Natural killer cell (primary cell): ENCODE results near the gene MYLK. TPM values are rescaled to one million over a fixed set of nuclear protein-coding genes. Genes with fewer than 3 reads are reported as not detected.

ENCODE experiments used
- ATAC-seq, 3 donors: fragments of 150-1000 bp in 2 of 3; fragments of 200-7000 bp in 1 of 3; cut with Tn5 transposase; 1 replicate in 1 of 3; 2 replicates in 2 of 3; pipeline ENCODE4 v1.10.0; 2021; ENCODE audit warnings: mild to moderate bottlenecking in 2 of 3, moderate library complexity in 2 of 3
- DNase-seq, 2 donors: peaks; one replicate each; pipeline versions ENCODE4 v3.0.0 to v3.0.0-alpha.2; 2013 to 2021; ENCODE audit warnings: mixed read lengths in 1 of 2
- H3K27ac ChIP-seq: one replicate; pipeline ENCODE4 v1.5.1; 2013; ENCODE audit warnings: mild to moderate bottlenecking, low read length
- H3K27me3 ChIP-seq: one replicate; pipeline ENCODE4 v1.6.1; 2013; ENCODE audit warnings: low read length; ENCODE audit not compliant: control insufficient read depth, insufficient read depth
- H3K36me3 ChIP-seq: one replicate; pipeline ENCODE4 v1.6.1; 2013; ENCODE audit warnings: low read length; ENCODE audit not compliant: control insufficient read depth, insufficient read depth
- H3K4me1 ChIP-seq: one replicate; pipeline ENCODE4 v1.6.1; 2013; ENCODE audit warnings: low read length; ENCODE audit not compliant: control insufficient read depth, insufficient read depth
- H3K4me3 ChIP-seq: one replicate; pipeline ENCODE4 v1.5.1; 2013; ENCODE audit warnings: low read length
- H3K9me3 ChIP-seq: one replicate; pipeline ENCODE4 v1.6.1; 2013; ENCODE audit warnings: low read length; ENCODE audit not compliant: control insufficient read depth, insufficient read depth
- H3K27ac Mint-ChIP-seq, 2 donors: one replicate each; pipeline ENCODE4 v1.8.0; 2022; ENCODE audit warnings: mild to moderate bottlenecking in 2 of 2, mixed read lengths in 2 of 2, moderate library complexity in 1 of 2
- H3K27me3 Mint-ChIP-seq, 2 donors: one replicate each; pipeline ENCODE4 v1.8.0; 2022; ENCODE audit warnings: low read depth in 2 of 2, mixed read lengths in 2 of 2
- H3K36me3 Mint-ChIP-seq: one replicate; pipeline ENCODE4 v1.8.0; 2022; ENCODE audit warnings: mixed read lengths
- H3K4me1 Mint-ChIP-seq, 2 donors: one replicate each; pipeline ENCODE4 v1.8.0; 2022; ENCODE audit warnings: mixed read lengths in 2 of 2
- H3K4me3 Mint-ChIP-seq: one replicate; pipeline ENCODE4 v1.8.0; 2022; ENCODE audit warnings: mild to moderate bottlenecking, moderate library complexity, mixed read lengths
- H3K9me3 Mint-ChIP-seq, 2 donors: one replicate each; pipeline ENCODE4 v1.8.0; 2022; ENCODE audit warnings: mixed read lengths in 2 of 2
- whole genome bisulfite sequencing: methylation state at CpG from one replicate; pipeline ENCODE4 v1.1.7; 2013; ENCODE audit warnings: missing lambda C conversion rate; ENCODE audit not compliant: insufficient coverage; 5-methylcytosine and 5-hydroxymethylcytosine counted together
- intact Hi-C: fragments of 100-400 bp; cut with micrococcal nuclease; formaldehyde crosslinking; loops from one replicate; pipeline ENCODE4 v1.14.2; 2022
- total RNA-seq, 4 donors: library from RNA; stranded (reverse); fragments of 120-200 nt in 1 of 4; gene quantifications; one replicate each; pipeline versions ENCODE4 v1.2.3 to v1.2.4, GENCODE V29; 2013 to 2022
- TF ChIP-seq, protein P1 (sequence below): fragments of 200-600 bp; IDR thresholded peaks from one replicate; pipeline ENCODE4 v1.8.0; 2022; ENCODE audit warnings: antibody characterized with exemption

Gene MYLK
- total RNA-seq, 3 donors from 2014 or later (not counting 1 experiment from before 2014, with no cell fraction given): 0.39 to 5.4 (median 3.4) TPM

GRCh38 chr3:123831420-123831819 lies 52.7 kb downstream of the MYLK start:
- Mint-ChIP-seq H3K9me3 (peaks cover 4 to 17% of the 10 kb centered on the region in 2 donors), H3K4me1 (no peaks in the 10 kb centered on the region), H3K36me3 (peaks cover 20% of the 10 kb centered on the region), H3K27me3 (peaks cover 0 to 4% of the 10 kb centered on the region in 2 donors), H3K4me3 (no peak overlapping the region), H3K27ac (no peak overlapping the region)
- peaks cover 2% of the 10 kb centered on the region for H3K9me3 ChIP-seq
- H3K4me3 ChIP-seq: no peak overlapping the region
- no peaks in the 10 kb centered on the region for H3K27me3 ChIP-seq
- ATAC-seq (no peak), DNase-seq (no peak)
- TF ChIP-seq, protein P1, sequence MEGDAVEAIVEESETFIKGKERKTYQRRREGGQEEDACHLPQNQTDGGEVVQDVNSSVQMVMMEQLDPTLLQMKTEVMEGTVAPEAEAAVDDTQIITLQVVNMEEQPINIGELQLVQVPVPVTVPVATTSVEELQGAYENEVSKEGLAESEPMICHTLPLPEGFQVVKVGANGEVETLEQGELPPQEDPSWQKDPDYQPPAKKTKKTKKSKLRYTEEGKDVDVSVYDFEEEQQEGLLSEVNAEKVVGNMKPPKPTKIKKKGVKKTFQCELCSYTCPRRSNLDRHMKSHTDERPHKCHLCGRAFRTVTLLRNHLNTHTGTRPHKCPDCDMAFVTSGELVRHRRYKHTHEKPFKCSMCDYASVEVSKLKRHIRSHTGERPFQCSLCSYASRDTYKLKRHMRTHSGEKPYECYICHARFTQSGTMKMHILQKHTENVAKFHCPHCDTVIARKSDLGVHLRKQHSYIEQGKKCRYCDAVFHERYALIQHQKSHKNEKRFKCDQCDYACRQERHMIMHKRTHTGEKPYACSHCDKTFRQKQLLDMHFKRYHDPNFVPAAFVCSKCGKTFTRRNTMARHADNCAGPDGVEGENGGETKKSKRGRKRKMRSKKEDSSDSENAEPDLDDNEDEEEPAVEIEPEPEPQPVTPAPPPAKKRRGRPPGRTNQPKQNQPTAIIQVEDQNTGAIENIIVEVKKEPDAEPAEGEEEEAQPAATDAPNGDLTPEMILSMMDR: no peak
- no peaks in the 10 kb centered on the region for H3K4me1 ChIP-seq
- 73% methylated on average over 7 of the region's 7 CpGs for WGBS
- intact Hi-C loops: no loop called here
- no peaks in the 10 kb centered on the region for H3K36me3 ChIP-seq
- no peak overlapping the region for H3K27ac ChIP-seq

- Histone ChIP-seq H3K36me3 (no peaks in the 10 kb centered on the region), H3K27ac (no peak overlapping the region), H3K4me1 (no peaks in the 10 kb centered on the region), H3K9me3 (peaks cover 13% of the 10 kb centered on the region), H3K4me3 (no peak overlapping the region), H3K27me3 (no peaks in the 10 kb centered on the region)
- DNase-seq: no peak
- Mint-ChIP-seq H3K27me3 (no peaks in the 10 kb centered on the region), H3K9me3 (peaks cover 2% of the 10 kb centered on the region in 2 donors), H3K4me3 (no peak overlapping the region), H3K27ac (no peak overlapping the region), H3K36me3 (peaks cover 5% of the 10 kb centered on the region), H3K4me1 (no peaks in the 10 kb centered on the region)
- intact Hi-C loops: no loop called here
- ATAC-seq: no peak
- TF ChIP-seq, protein P1: no peak
- WGBS: no CpG with 5 or more reads among the region's 1 CpG
Observed at GRCh38 chr3:123821920-123822319, 62.2 kb downstream of the MYLK start.

- H3K36me3 ChIP-seq: no peaks in the 10 kb centered on the region
- TF ChIP-seq, protein P1: no peak
- H3K9me3 ChIP-seq: no peaks in the 10 kb centered on the region
- 83% methylated on average over 1 of the region's 1 CpG for WGBS
- H3K27me3 ChIP-seq: no peaks in the 10 kb centered on the region
- H3K27ac Mint-ChIP-seq: no peak overlapping the region
- H3K27me3 Mint-ChIP-seq: no peaks in the 10 kb centered on the region
- H3K9me3 Mint-ChIP-seq: no peaks in the 10 kb centered on the region
- intact Hi-C loops: no loop called here
- H3K4me1 ChIP-seq: no peaks in the 10 kb centered on the region
- ATAC-seq (no peak), DNase-seq (no peak)
- H3K4me3 Mint-ChIP-seq: no peak overlapping the region
- H3K4me3 ChIP-seq: no peak overlapping the region
- no peaks in the 10 kb centered on the region for H3K36me3 Mint-ChIP-seq
- no peak overlapping the region for H3K27ac ChIP-seq
- H3K4me1 Mint-ChIP-seq: no peaks in the 10 kb centered on the region
Observed at GRCh38 chr3:123819949-123820348, 64.2 kb downstream of the MYLK start.

GRCh38 chr3:123818921-123819429 lies 65.2 kb downstream of the MYLK start:
- intact Hi-C loops: no loop called here
- H3K27me3 Mint-ChIP-seq: no peaks in the 10 kb centered on the region
- H3K4me1 Mint-ChIP-seq: no peaks in the 10 kb centered on the region
- no peaks in the 10 kb centered on the region for H3K9me3 Mint-ChIP-seq
- no peak for ATAC-seq
- H3K27ac Mint-ChIP-seq: no peak overlapping the region
- H3K4me3 Mint-ChIP-seq: no peak overlapping the region
- DNase-seq: no peak
- no peaks in the 10 kb centered on the region for H3K4me1 ChIP-seq
- H3K27me3 ChIP-seq: no peaks in the 10 kb centered on the region
- no peak overlapping the region for H3K4me3 ChIP-seq
- H3K36me3 Mint-ChIP-seq: no peaks in the 10 kb centered on the region
- no peak overlapping the region for H3K27ac ChIP-seq
- H3K36me3 ChIP-seq: no peaks in the 10 kb centered on the region
- H3K9me3 ChIP-seq: no peaks in the 10 kb centered on the region
- TF ChIP-seq, protein P1: no peak
- 61% methylated on average over 2 of the region's 2 CpGs for WGBS
